GM21390 (cell line): Measurements from ENCODE around the gene CYTH4.

ENCODE experiments used
- ATAC-seq: cut with Tn5 transposase; IDR thresholded peaks from one replicate; pipeline ENCODE4 v1.9.1; 2021; ENCODE audit not compliant: unreplicated experiment

The CYTH4 gene

DNA sequence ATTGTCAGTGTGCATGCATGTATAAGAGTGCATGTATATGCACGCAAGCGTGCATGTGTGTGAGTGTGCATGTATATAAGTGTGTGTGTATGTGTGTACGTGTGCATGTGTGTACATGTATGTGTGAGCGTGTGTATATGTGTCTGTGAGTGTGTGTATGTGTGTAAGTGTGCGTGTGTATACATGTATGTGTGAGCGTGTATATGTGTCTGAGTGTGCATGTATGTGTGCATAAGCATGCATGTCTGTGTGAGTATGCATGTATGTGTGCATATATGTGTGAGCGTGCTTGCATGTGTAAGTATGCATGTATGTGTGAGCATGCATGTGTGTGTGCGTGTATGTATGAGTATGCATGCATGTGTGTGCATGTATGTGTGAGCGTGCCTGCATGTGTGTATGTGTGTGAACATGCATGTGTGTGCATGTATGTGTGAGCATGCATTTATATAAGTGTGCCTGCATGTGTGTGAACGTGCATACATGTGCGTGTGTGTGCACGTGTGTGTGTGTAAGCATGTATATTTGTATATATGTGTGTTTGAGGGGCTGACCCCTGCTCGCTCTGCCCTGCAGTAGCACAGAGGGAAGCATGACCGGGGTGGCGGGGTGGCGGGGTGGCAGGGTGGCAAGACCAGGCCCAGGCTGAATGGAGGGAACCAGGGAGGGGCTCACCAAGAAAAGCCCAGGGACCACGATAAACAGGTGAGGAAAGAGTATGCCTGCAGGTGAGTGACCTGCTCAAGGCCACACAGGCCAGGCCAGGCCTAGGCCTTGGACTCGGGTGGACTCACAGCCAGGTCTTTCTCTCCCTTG, 26.3 kb downstream of the CYTH4 start:
- no peak for ATAC-seq

- ATAC-seq, result no peak
Measured at GRCh38 chr22:37309211-37310074, 27.1 kb downstream of the CYTH4 start.

DNA sequence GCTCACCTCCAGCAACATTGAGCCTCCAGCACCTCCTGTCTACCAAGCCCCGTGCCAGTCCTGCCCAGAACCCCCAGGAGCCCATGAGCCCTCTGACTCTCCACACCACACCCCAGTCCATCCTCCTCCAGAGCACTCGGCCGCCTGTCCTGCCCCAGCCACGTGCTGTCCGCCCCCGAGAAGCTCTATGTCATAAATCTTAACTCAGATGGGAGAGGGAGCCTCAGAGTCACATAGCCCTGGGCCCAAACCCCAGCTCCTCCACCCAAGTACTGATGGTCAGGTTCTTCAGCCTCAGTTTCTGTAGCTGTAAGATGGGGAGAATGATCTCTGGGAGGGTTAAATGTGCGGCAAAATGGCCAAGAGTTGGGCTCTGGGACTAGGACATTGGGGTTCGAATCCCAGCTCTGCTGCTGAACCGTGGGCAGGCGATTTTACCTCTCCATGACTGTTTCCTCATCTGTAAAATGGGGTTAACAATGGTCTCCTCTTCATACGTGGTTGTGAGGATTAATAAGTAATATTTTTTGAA, 27.8 kb downstream of the CYTH4 start:
- ATAC-seq, result no peak

GRCh38 chr22:37310815-37311595, 28.7 kb downstream of the CYTH4 start:
- no peak for ATAC-seq

DNA sequence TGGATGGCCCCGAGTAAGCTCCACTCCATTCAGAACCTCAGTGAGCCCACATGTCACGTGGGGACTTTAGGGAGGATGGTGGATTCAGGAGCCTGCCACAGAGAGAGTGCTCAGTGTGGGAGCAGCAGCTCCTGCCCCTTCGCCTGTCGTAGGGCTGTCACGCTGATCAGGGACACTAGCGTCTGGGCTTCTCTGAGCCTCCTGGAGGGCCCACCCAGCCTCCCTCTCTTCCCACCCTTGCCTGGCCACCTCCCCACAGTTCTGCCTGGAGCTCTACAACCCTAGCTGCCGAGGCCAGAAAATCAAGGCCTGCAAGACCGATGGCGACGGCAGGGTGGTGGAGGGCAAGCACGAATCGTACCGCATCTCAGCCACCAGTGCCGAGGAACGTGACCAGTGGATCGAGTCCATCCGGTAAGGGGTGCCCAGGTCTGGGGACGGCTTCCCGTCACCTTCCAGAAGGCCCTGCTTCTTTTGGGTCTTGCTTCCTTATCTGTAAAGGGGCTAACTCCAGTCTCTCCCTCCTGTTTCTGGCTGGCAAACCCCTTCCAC, 29.5 kb downstream of the CYTH4 start:
- no peak for ATAC-seq

DNA sequence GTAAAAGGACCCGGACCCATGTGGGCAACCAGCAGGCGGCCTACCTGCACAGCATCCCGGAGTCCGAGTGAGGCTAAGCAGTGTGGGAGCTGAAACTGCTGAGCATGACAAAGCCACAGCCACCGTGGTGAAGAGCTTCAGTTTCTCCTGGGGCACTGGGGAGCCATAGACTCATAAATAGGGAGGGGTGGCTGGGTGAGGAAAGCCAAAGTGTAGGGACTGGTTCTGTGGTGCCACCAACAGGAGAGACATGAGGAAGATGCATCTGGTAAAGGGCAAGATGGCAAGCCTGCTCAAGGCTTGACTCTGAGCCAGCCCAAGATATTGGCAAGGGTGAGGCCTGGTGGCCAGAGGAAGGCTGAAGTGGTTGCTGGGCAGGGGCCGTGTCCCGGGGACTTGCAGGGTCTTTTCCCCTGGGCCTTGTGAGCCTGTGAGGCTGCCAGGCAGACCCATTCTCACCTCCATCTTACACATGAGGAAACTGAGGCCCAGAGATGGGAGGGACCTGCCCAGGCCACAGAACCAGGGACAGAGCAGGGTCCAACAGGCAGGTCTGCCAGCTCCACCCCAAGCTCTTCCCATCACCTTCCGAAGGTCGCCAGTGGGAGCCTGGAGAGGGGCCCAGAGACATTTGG, 30.4 kb downstream of the CYTH4 start:
- ATAC-seq, result no peak

DNA sequence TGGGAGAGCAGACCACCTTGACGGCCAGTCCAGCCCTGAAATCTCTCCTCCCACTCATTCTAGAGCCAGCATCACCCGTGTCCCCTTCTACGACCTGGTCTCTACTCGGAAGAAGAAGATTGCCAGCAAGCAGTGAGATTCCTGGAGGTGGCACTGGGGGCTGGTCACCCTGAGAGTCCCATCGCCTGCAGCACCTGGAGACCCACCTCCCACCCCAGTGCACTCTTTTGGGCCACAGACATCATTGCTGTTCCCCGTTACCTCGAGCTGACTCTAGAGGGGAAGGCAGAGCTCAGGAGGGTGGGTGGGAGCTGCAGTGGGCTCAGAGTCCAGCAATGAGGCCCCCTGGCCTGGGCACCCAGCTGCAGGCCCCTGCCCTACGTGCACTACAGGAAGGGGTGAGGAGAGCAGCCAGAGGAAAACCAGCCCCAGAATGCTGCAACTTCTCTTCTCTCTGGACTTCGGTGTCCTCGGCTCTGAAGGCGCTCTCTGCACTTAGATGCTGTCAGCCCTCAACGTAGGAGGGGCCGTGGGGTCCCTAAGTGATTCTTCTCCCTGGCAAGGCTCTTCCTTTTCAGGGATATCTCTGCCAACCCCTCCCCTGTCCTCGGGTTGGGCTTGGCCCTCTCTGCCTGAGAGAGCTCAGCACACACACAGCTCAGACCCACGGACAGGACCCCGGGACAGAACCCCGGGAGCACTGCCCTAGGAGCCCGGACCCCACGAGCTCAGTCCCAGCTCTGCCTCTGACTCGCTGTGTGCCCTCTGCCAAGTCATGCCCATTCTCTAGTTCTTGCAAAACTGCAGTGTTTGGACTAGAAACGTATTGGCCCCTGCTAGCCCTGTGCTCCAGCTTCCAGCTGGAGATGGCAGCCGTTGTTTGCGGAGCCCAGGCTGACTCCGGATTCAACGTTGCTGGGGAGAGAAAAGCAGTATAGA, 31.3 kb downstream of the CYTH4 start:
- ATAC-seq, result no peak

DNA sequence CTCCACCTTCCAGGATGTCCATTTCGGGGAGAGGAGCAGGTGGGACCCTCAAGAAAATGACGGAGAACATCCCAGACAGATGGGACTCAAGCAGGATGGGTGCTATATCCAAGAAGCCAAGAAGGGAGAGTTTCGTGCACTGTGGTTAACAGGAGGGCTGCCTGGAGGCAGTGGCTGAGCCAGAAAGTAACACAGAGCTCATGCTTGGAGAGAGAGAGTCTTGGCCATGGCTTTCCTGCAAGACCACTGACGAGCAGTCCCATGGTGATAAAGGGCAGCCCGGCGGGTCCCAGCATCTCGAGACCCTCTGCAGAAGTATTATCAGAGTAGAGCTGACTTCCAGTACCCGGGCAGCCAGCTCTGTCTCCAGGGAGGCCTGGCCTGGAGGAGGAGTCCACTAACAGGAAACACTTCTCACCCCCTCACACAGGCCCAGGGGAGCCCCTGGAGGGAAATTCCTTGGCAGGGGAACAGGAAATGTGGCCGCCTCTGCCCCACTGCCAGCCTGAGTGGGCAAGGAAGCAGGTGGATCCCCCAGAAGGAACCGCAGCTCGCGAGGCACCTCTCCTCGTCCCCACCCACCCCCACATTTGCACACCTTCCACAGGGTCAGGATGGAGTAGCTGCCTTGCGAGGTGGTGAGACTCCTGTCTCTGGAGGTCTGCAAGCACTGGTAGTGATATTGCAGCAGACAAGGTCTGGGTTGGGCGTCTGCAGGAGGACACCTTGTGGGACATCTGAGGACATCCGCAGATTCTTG, 32.2 kb downstream of the CYTH4 start:
- no peak for ATAC-seq

DNA sequence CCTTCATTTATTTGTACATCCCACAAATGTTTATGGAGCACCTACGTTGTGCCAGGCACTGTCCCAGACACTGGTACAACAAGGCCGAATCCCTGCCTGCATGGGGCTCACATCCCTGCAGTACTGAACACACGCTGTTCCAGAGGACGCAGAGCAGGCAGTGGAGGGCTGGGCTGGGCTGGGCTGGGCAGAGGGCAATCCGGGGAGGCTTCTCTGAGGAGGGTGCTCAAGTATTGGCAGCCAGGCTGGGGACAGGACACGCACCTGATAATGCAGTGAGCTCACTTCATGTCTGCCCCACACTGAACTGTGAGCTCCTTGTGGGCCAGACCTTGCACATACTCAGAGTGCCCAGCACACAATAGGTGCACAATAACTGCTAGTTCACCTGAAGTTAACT, 34.1 kb downstream of the CYTH4 start:
- ATAC-seq, result no peak

GRCh38 chr22:37316875-37317371, 34.6 kb downstream of the CYTH4 start:
- no peak for ATAC-seq

DNA sequence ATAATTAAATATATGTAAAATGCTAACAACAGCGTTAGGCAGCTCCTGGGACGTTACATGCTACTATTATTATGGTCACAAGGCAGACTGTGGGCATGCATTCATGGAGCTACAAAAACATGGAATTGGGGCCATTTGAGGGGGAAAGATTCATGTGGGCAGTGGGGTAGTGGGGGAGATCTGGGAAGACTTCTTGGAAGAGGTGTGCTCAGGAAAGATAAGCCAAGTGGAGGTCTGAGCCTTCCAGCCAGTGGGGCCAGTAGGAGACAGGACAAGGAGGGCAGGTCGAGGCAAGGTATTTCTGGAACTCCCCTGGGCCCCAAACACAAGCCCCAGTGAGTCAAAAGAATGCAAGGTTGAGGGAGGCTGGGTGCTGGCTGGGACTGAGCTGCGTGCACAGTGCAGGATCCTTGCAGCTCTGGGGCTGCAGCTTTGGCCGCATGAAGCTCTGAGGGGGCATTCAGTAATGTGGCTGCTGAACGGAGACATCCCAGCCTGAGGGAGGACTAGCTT, 35.4 kb downstream of the CYTH4 start:
- ATAC-seq, result no peak

DNA sequence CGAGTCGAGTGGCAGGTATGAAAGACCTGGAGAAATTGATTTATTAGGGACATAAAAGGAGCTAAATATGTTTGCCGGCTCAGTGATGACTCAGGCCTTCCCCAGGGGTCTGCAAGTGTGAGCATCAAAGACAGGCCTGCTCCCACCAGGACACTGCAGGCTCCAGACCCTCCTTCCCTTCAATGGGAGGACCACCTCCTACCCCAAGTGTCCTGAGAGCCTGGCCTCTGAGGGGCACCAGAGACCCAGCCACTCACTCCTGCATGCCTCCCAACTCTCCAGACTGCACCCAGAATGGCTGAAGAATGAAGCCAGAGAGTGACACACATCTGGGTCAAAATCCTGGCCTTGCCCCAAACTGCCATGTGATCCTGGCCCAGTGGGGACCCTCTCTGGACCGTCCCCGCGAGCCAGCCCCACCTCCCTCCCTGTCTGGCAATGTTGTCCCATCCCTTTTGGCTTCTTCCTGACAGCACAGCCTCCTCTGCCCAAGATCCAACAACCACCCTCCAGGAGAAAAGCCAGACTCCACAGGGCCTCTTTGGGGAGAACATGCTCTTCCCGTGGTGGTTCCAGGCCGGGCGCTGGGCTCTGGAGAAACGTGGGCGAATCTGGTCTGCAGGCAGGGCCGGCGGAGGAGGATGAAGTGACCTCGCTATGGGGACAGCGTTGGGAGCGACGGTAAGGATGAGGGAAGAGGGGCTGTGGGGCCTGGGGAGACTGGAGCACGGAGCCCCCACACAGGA, 36.2 kb downstream of the CYTH4 start:
- ATAC-seq, result no peak

DNA sequence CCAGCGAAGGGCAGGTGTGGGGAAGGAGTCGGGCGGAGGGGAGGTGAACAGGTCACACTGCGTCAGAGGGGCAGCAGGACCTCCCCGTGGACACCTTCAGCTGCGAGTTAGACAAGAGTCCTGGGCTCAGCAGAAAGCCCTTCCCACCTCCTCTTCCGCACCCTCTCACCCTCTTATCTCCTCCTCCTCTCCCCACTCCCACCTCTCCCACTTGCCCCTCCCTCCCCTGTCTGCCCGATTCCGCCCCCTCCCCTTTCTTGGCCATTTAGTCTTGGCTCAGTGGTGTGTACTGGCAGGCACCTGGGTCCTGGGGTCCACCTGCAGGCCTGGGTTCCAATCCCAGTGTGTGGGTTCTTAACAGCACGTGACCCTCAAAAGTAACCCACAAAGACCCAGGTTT, 37.2 kb downstream of the CYTH4 start:
- no peak for ATAC-seq

GRCh38 chr22:37320726-37321677, 38.7 kb downstream of the CYTH4 start:
- ATAC-seq, result no peak

DNA sequence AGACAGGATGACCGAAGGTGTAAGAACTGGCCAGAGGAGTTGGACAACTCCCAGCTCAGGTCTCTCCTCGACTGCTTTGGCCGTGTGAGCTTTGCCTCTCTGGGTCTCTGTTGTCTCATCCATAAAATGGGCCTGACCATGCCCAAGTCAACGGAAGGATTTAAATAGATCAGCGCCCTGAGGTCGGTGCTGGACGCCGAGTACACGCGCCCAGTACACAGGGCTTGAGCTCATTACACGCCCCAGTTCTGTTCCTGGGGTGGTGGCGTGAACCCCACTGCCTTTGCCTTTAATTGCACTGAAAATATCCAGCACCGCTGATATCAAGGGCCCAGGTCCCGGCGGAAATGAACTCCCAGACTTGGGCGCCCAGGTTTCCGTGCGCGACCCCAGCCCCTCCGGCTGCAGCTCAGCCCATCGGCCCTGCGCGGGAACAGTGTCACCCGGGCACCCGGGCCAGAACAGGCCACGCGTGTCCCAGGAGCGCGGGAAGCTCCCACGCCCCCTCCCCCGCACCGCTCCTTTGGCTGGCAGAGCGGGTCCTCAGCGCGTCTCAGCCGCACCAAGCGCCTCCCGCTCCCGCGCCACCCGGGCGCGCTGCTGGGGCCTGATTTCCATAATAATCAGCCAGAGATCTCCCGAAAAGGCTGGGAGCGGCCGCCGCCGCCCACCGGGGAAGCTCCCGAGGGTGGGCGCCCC, 42.2 kb downstream of the CYTH4 start:
- ATAC-seq, result no peak

DNA sequence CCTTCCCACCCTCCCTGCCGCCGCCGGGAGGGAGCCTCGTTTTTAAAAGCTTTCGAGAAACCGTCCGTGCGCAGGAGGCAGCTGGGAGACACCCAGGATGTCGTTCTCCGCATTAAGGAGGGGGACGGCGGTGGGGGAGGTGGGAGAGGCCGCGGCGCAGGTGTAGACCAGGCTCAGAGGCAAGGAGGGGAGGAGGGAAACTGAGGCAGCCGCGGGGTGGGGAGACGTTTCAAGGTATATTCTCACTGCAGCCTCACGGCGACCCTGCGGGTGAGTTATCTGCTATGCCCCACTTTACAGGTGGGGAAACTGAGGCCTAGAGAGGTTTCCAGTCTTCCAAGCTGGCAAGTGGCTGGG, 42.7 kb downstream of the CYTH4 start:
- no peak for ATAC-seq
